ENCODE results near the gene INHBA.

DNA sequence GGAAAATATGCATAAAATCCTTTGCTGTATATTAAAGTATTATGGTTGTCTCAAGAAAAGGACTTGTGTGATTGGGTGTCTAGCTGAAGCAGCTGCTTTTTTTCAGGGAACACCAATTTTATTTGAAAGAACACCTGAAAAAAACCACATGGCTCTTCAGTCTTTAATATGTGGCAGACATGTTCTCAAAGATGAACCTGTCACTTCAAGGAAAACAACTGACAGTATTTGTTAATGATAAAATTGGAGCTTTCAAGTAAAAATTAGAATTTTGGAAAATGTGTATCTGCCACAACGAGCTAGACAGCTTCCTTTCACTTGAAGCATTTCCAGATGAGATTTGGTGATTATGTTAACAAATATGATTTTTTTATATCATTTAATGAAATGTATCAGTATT, 59.3 kb downstream of the INHBA start:
- TF ChIP-seq POLR2A (IDR thresholded peaks at IDR 0.05) (no peak), CTCF (IDR thresholded peaks at IDR 0.05 in 4 of 5, conservative IDR thresholded peaks at IDR 0.05 in 1 of 5) (no peak)
